HG03135 (cell line): ENCODE measurements around the gene GLP1R.

Experiments
- ATAC-seq: cut with Tn5 transposase; IDR thresholded peaks from one replicate; pipeline ENCODE4 v1.9.1; 2021; ENCODE audit warnings: mild to moderate bottlenecking, moderate library complexity; ENCODE audit not compliant: unreplicated experiment

The GLP1R gene

DNA sequence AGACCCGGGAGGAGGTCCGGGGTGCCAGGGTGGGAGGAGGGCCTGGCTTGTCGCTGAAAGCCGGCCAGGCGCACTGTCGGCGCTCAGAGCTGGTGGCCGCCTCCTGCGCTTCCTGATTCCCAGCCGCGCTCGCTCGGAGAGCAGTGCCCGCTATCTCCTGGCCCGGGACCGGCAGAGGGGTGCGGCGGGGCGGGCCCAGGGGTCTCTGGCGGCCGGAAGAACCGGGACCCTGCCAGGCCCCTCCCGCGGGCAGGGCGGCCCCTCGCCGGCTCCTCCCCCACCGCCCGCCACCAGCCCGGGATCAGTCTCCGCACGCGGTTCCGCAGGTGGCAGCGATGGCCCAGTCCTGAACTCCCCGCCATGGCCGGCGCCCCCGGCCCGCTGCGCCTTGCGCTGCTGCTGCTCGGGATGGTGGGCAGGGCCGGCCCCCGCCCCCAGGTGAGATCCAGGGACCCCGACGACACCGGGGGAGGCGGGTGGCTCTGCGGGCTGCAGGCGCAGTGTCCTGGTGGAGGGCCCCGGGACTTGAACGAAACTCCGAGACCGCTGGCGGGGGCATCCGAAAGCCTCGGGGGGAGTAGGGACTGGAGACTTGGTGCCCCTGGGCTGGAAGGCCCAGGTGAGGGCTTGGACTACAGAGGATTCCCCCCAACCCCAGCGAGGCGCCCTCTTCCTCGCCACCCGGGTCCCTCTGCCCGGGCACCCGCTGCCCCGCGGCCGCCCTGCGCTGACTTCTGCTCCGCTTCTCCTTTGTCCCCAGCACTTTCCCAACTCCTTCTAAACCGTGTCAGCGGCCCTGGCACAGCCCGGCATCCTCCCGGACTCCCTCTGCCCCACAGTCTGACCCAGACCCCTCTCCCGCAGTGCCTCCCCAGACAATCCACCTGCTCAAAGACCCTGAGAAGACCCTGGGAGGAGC is at the start of gene GLP1R:
Gene GLP1R, plus strand, starts transcription at position 301 of the 919 bp plus-strand sequence. Its CDS starts 60 bp downstream, at position 361.
- ATAC-seq, result no peak

DNA sequence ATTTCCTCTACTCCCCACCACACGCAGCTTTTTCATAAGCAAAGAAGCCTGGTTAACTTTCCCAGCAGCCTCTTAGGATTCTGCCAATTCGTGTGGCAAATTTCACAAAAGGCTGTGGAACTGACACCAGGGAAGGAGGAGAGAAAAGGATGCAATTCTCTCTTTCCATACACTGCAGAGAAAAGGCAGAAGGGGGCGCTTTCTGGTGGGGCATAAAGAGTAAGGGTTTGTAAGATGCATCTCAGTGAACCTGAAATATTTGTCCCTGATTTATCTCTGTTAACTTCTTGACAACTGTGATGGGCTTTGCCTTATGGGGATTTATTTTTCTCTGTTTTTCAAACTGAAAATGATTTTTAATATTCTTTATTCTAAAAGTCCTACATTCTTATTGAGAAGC is 45.5 kb upstream of the GLP1R start:
- ATAC-seq, result no peak

DNA sequence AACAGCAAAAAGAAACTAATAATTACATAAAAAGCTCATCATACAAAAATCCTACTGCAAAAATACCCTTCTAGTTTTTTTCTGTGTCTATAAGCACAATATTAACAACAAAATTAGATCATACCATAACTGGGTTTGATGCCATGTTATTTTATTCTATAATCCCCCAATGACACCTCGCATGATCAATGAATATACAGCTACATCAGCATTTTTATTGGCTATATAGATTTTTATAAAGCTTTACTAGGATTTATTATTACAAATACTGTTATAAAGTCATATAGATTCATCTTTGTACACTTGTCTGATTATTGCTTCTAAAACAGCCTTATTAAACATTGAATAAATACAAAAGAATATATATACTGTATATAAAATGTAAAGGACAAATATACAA is 45.1 kb upstream of the GLP1R start:
- no peak for ATAC-seq

DNA sequence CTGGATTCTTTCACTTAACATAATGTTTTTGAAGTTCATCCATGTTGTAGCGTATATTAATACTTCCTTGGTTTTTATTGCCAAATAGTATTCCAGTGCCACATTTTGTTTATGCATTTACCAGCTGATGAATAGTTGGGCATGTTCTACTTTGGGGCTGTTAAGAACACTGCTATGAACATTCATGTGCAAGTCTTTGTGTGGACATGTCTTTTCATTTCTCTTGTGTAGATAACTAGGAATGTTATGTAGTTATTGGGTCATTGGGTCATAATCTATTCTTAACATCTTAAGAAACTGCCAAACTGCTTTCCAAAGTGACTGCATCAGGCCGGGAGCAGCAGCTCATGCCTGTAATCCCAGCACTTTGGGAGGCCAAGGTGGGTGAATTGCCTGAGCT is 43.8 kb upstream of the GLP1R start:
- no peak for ATAC-seq

DNA sequence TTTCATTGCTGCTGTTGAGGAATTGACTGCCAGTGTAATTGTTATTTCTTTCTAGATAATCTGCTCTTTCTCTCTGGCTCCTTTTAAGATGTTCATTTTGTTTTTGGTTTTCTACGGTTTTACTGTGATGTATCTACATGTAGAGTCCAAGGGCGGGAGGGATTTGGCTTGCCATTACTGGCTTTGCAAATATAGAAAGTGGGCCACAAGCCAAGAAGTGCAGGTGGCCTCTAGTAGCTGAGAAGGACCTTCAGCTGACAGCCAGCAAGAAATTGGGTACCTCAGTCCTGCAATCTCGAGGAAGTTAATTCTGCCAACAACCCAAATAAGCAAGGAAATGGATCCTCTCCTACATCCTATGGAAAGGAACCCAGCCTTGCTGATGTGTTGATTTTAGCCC is 42.8 kb upstream of the GLP1R start:
- ATAC-seq, result no peak

DNA sequence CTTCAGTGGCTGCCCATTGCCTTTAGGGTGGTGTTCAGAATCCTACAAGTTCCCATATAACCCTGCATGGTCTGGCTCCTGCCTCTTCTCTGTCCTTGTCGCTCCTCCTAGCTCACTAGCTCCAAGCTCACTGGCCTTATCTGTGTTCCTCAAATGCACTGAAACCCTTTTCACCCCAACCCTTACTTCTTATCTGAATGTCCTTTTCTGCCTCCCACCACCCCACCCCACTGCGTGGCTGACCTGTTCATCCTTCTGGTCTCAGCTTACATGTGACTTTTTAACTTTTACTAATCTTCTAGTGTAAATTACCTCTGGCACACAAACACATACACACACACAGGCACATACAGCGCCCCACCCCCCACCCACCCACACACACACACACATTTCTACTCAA is 41.0 kb upstream of the GLP1R start:
- ATAC-seq, result no peak

DNA sequence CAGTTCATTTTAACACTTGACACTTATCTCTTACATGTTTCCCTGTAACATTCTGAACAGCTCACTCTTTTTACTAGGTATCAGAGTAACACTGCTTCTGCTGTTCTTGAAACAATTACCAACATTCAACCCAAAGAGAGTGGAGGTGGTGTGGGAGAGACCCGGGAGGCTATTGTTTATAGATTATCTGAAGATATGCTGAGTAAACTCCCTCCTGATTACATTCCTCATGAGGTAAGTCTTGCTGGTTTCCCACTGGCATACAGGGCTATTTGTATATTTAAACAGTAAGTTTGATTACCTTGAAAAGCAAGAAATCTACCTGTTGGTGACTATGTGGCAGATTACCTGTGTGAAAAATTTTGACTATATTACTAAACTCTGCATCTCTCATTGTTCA is 39.8 kb upstream of the GLP1R start:
- ATAC-seq, result no peak

DNA sequence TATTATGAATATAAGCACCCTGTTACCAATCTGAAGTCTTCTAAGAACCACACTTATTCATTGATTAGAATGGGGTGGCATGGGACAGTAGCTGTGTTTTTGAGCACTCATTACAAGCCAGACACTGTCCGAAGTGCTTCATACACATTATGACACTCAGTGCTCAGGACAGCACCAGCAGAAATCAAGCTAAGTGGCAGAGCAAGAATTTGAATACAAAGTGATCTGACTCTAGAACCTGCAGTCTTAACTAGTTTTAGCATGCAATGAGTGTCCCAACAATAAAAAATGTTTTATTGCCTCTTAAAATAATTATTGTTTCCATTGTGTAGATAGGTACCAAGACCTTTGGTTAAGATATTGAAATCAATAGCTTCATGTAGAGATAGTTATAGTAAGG is 39.1 kb upstream of the GLP1R start:
- ATAC-seq, result no peak

DNA sequence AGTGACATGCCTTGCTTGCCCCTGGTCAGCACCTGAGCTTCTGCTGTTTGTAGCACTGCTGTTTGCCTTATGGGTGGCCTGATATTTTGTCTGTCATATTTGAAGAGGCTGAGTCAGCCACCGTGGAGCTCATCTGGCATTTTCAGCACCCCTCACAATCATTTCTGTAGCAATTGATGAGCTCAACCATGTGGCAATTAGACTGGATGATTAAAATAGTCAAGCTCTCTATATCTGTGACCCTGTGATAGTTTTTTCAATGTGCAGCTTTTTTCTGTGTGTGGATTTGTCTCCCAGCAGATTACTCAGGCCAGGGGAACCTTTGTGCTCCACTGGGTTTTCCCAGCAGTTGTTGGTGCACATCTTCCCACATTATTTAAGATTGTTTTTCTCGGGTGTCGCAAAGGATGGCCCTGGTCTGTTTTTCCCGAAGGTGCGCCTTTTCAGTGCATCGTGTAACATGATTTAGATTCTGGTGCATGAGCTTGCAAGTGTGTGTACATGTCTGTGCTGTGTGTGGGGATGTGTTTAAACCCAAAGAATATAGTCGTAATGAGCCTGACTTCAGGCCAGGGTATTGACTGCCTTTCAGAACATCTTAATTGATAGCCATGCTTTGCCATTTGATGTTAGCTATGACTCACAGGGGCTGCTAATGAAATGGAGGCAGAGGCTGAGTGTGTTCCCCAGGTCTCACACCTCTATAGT is 31.6 kb upstream of the GLP1R start:
- no peak for ATAC-seq

DNA sequence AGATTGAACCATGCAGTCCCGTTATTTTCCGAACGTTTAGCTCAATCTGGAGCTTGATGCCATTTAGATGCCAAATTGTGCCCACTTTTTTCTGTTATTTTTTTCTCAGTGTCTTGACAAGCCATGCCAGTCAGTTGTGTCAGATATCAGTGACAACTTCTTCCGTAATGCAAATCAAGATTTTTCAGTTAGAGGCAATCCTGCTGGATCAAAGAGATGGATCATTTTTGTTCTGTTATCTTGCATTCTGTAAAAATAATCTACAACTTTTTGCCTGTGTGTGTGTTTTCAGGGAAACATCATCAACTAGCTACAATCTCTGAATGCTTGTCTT is 31.1 kb upstream of the GLP1R start:
- ATAC-seq, result no peak

DNA sequence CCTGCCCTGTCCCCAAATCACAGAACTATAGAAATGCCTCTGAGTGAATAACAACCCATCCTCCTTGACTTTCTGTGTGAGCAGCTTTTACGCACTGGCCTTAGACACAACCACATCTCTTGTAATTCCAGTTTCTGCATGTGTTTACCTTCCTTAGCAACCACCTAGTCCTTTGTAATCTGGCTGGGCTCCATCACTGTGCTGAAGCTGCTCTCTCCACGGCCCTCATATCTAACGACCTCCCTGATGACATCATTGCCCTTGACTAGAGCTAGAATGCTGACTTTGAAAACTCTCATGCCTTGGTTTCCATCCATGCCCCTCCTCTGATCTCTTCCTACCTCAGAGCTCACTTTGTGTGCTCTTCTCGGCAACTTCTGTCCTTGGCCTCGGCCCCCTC is 30.5 kb upstream of the GLP1R start:
- no peak for ATAC-seq

DNA sequence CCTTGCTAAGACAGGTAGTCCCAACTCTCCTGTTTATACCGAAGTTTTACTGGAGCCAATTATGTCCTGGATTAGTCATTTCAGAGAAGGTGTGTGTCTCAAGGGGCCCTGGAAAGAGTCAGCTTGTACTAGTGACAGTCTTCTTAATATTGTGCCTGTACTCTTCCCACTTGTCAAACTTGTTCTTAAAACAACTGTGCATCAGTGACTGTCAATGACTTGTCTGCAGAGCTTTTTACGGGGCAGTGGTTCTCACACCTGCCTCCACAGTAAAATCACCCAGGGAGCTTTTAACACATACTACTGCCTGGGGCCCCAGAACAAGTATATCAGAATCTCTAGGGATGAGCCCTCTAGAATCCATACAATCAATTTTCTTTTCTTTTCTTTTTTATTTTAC is 28.4 kb upstream of the GLP1R start:
- no peak for ATAC-seq

DNA sequence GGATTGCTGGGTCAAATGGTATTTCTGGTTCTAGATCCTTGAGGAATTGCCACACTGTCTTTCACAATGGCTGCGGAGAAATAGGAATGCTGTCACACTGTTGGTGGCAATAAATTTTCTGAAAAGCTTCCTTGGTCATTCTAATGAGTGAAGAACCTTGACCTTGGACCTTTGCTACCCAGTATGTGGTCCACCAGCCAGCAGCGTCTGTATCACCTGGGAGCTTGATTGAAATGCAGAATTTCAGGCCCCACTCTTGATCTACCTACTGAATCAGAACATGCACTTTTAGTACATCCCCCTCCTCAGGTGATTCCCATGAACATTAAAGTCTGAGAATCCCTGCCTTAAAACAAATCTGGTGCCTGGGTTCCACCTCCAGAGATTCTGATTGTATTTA is 27.5 kb upstream of the GLP1R start:
- ATAC-seq, result no peak

DNA sequence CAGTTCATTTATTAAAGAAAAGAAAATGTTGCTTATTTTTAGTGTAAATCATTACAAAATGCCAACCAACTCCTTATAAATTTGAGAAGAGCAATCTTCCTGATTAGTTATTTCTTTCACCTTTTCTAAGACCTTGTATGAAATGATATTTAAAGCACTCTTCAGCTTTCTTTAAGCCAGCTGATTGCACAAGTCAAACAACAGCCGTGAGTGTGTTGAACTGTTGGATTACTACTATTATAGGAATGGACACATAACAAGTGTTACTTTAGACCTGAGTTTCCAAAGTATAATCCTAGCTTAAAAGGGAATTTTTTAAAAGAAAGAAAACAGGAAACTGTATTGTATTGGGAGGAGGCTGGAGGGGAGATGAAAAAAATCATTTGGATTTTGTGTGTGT is 26.8 kb upstream of the GLP1R start:
- ATAC-seq, result no peak

DNA sequence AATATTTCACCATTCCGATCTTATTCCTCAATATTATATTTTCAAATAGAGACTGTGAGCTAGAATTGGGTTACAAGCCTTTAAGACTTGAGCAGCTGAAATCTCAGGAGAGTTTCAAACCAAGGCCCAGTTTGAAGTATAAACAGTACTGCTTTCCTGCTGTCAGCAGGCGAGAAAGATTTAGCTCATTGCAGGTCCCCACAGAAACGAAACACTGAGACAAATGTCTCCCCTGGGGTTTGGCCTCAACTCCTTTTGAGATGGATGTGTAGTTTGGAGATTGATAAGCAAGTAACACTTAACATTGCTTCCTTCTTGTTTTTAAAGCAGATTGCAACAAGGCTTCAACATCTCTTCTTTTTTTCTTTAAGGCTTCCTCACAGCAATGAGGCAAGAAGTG is 22.4 kb upstream of the GLP1R start:
- ATAC-seq, result no peak

DNA sequence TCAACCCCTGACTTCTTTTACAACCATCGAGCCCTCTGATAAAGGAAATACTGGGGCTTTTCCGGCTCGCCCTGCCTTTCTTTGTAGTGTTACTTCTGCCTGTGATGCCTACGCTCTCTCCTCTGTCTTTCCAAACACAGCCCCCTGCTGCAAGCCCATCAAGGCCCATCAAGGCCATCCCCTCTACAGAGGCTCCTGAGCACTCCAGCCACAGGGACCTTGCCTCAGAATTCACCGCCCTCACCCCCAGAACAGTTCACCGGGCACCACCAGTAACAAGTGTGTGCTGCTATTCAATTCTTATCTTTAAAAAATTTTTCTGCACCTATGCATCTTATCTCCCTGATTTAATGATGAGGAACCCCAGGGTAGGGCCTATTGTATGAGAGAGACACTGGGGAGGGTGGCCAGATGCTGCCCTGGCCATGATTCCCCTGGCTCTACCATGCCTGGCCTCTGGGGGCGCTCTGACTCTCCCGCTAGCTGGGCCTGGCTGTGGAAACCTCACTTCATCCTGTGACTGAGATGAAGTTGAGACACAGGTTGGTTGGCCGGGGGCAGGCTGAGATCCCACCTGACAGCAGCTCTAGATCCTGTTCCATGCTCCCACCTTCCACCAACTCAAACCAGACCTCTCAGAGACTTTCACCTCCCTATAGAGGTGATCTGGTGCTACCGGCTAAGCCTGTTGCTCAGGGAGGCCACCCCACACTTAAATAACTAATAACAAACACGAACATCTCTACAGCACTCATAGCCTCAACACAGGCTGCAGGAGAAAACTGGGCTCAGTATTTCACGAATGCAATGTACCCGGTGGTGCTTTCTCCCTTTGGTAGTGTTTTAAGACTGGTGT is 19.2 kb upstream of the GLP1R start:
- ATAC-seq, result no peak

DNA sequence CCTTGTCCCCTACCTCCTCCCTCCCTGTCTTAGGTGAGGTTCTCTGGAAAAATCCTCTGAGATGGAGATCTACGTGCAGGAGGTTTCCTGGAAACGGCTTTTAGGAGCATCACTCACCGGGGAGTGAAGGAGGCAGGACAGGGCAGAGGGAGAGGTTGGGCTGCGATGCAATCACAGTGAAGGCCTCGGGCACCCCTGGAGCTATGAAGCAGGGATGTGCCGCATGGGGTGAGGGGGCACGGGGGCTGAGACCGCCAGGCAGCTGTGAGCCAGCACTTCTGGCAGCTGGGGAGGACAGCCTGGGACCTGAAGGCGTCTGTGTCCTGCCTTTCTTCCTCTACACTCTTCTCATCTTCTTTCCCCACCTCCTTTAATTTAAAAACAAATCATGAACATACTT is 12.9 kb upstream of the GLP1R start:
- no peak for ATAC-seq

DNA sequence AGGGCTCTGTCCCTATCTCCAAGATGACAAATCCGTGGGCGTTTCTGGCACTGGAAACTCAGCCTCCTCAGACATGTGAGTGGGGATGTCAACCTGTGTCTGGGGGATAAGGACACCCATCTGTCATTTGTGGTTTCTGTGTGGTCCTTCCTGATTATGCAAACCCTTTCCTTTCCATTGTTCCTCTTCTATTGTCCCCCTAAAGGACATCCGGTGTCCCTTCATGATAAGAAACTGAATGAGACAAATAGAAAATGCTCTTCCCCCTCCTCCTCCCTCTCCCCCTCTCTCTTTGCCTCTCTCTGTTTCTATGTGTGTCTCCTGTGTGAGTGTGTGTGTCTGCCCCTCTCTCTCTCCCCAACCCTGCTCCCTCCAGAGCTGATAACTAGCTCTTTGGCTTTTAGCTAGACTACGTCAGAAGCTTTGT is 11.5 kb upstream of the GLP1R start:
- ATAC-seq, result no peak

DNA sequence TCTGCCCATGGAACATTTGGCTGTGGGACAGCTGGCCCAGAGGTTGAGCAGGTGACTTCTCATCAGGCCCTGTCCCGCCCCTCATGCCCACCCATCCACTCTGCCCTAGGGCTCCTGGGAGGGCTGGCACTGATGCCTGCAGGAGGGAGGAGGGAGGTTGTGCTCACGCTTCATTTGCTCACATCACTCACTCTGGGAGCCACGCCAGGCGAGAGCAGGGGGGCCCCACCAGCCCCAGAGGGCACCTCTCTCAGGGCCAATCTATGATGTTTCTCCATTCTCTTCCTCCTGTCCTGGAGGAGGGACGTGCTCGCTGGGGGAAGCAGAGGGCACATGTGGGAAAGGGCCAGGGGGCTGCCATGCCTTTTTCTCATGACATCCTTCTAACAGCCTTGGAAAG is 10.9 kb upstream of the GLP1R start:
- no peak for ATAC-seq

DNA sequence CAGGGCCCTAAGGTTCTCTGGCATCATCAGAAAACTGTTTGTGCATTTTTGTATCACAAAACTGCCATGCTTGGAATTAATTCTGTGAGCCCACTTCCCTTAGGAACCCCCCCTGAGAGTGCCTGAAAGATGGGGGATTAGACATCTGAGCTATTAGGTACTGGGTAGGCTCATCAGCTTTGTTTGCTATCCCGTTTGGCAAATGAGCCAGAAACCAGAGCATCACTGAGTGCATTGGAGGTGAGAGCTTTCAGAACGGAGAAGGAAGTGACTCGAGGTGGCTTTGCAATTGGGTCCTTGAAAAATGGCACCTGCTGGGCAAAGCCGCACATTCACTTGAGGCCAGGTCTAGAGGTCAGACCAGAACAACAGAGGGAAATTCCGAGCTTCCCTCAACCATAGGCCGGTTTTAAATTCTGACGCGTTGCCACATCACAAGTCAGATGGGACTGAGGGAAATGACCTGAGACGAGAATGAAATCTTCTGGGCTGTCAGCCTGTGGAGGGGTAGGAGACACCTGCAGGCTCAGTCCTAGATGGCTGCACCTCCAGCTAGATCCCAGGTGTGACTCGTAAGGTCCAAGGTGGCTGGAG is 8.4 kb upstream of the GLP1R start:
- ATAC-seq, result no peak

DNA sequence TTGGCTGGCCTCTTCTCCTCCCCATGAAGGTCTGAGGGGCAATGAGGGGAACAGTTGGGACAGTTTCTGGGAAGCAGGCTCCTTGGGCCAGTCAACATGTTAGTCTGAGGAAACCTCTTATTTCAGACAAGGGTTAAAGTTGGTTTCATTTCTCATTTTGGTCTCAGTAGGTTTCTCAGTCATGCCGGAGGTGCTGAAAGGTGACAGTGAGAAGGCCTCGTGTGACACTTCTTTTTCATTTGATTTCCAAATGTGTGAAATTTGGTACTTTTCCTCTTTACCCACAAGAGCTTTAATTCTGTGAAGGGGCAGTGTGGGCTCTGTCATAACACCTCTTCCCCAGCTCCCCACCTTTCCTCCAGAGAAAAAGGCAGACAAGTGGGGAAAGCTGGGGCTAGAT is 7.5 kb upstream of the GLP1R start:
- ATAC-seq, result no peak
